NT2/D1 (cell line): Measurements from ENCODE around the gene CHST12.

Experiments used
- SUZ12 ChIP-seq: IDR thresholded peaks from 2 replicates; pipeline ENCODE4 v1.6.1; 2011; ENCODE audit not compliant: insufficient read length, insufficient read depth; ENCODE audit errors: extremely low read depth
- YY1 ChIP-seq: IDR thresholded peaks from 2 replicates; pipeline ENCODE4 v1.6.1; 2011; ENCODE audit not compliant: insufficient read length, insufficient read depth
- ZNF274 ChIP-seq: IDR thresholded peaks from 2 replicates; pipeline ENCODE4 v1.6.1; 2011; ENCODE audit warnings: mild to moderate bottlenecking, low read depth, low read length

- TF ChIP-seq ZNF274 (no peak), YY1 (no peak), SUZ12 (no peak)
Observed at GRCh38 chr7:2398506-2398905, 4.9 kb upstream of the CHST12 start.
